Spleen (tissue), 7 donors: ENCODE results near the gene NFU1.

Source experiments
- POLR2A ChIP-seq, 3 donors: fragments of 450-650 bp; IDR thresholded peaks; one replicate each; pipeline ENCODE4 v1.5.1; 2017; ENCODE audit warnings: antibody characterized with exemption in 3 of 3, mild to moderate bottlenecking in 1 of 3
- POLR2AphosphoS5 ChIP-seq, 3 donors: sonication (generic); formaldehyde crosslinking; IDR thresholded peaks; one replicate each; pipeline ENCODE4 v1.5.1; 2017; ENCODE audit warnings: antibody characterized with exemption in 3 of 3
- TF ChIP-seq, protein P1 (sequence below), 11 experiments: fragments of 200-600 bp in 7 of 11; fragments of 450-650 bp in 4 of 11; sonication (generic) in 4 of 11; IDR thresholded peaks in 8 of 11; conservative IDR thresholded peaks in 3 of 11; 1 replicate in 7 of 11; 2 replicates in 4 of 11; pipeline versions ENCODE4 v1.4.0 to v1.8.0; 2016 to 2021; ENCODE audit warnings: antibody characterized with exemption in 11 of 11, inconsistent platforms in 4 of 11, mild to moderate bottlenecking in 1 of 11
- donor health status: DM: no; HTN: no; CAD: no; lungs with moderate emphysema.
- donor health status: DM: no; HTN: no; CAD: no.
- donor health status: DM: no; HTN: no; CAD: no.

- TF ChIP-seq, protein P1, sequence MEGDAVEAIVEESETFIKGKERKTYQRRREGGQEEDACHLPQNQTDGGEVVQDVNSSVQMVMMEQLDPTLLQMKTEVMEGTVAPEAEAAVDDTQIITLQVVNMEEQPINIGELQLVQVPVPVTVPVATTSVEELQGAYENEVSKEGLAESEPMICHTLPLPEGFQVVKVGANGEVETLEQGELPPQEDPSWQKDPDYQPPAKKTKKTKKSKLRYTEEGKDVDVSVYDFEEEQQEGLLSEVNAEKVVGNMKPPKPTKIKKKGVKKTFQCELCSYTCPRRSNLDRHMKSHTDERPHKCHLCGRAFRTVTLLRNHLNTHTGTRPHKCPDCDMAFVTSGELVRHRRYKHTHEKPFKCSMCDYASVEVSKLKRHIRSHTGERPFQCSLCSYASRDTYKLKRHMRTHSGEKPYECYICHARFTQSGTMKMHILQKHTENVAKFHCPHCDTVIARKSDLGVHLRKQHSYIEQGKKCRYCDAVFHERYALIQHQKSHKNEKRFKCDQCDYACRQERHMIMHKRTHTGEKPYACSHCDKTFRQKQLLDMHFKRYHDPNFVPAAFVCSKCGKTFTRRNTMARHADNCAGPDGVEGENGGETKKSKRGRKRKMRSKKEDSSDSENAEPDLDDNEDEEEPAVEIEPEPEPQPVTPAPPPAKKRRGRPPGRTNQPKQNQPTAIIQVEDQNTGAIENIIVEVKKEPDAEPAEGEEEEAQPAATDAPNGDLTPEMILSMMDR (IDR thresholded peaks at IDR 0.05 in 8 of 11, conservative IDR thresholded peaks at IDR 0.05 in 3 of 11): no peak
- TF ChIP-seq POLR2AphosphoS5 (IDR thresholded peaks at IDR 0.05) (no peak), POLR2A (IDR thresholded peaks at IDR 0.05) (no peak)
Measured at GRCh38 chr2:69428981-69429380, 8.3 kb downstream of the NFU1 start.
